Peyer's patch (tissue), 4 donors: ENCODE results near the gene ZNF282.

Source experiments
- POLR2A ChIP-seq, 2 donors: fragments of 450-650 bp; IDR thresholded peaks; one replicate each; pipeline ENCODE4 v1.5.1; 2017; ENCODE audit warnings: antibody characterized with exemption in 2 of 2, mild to moderate bottlenecking in 2 of 2, moderate library complexity in 2 of 2
- TF ChIP-seq, protein P1 (sequence below), 6 experiments: fragments of 450-650 bp in 4 of 6; fragments of 200-600 bp in 2 of 6; sonication (generic) in 1 of 6; IDR thresholded peaks; one replicate each; pipeline ENCODE4 v1.5.1; 2017 to 2019; ENCODE audit warnings: antibody characterized with exemption in 6 of 6, mild to moderate bottlenecking in 3 of 6, moderate library complexity in 1 of 6

DNA sequence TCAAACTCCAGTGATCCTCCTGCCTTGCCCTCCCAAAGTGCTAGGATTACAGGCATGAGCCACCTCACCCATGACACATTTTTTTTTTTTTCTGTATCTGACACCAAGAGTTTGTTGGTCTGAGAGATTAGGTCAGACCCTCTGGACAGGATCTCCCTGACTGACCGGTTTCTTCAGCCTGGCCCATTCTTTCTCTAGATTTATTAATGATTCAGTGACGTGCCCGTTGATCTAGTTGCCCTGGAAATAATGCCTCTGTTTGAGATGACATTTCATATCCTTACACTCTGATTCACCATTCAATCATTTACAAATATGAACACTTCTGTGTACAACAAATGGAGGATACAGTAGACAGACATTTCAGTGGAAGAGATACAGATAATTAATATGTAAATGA, 42.7 kb downstream of the ZNF282 start:
- TF ChIP-seq, protein P1, sequence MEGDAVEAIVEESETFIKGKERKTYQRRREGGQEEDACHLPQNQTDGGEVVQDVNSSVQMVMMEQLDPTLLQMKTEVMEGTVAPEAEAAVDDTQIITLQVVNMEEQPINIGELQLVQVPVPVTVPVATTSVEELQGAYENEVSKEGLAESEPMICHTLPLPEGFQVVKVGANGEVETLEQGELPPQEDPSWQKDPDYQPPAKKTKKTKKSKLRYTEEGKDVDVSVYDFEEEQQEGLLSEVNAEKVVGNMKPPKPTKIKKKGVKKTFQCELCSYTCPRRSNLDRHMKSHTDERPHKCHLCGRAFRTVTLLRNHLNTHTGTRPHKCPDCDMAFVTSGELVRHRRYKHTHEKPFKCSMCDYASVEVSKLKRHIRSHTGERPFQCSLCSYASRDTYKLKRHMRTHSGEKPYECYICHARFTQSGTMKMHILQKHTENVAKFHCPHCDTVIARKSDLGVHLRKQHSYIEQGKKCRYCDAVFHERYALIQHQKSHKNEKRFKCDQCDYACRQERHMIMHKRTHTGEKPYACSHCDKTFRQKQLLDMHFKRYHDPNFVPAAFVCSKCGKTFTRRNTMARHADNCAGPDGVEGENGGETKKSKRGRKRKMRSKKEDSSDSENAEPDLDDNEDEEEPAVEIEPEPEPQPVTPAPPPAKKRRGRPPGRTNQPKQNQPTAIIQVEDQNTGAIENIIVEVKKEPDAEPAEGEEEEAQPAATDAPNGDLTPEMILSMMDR (IDR thresholded peaks at IDR 0.05) = no peak
- TF ChIP-seq POLR2A (IDR thresholded peaks at IDR 0.05) = no peak
